Effector memory CD8-positive, alpha-beta T cell (primary cell): ENCODE measurements around the gene EMC10.
"Not testable (repeated sequence)": the region's sequence is repeated elsewhere in the genome, so short reads cannot be mapped to it uniquely, and the experiment has no call there.

Experiments used
- ATAC-seq: fragments of 150-1000 bp; cut with Tn5 transposase; replicated peaks from 2 replicates; pipeline ENCODE4 v1.10.0; 2021; ENCODE audit warnings: mild to moderate bottlenecking, moderate library complexity
- DNase-seq, 3 experiments: peaks; one replicate each; pipeline ENCODE4 v3.0.0; 2021
- H3K27ac Mint-ChIP-seq, 2 donors: one replicate each; pipeline ENCODE4 v1.8.0; 2022; ENCODE audit warnings: mild to moderate bottlenecking in 2 of 2, mixed read lengths in 2 of 2, moderate library complexity in 2 of 2
- H3K27me3 Mint-ChIP-seq, 2 donors: one replicate each; pipeline ENCODE4 v1.8.0; 2022; ENCODE audit warnings: mixed read lengths in 2 of 2
- H3K36me3 Mint-ChIP-seq: one replicate; pipeline ENCODE4 v1.8.0; 2022; ENCODE audit warnings: mild to moderate bottlenecking, moderate library complexity, mixed read lengths; ENCODE audit not compliant: insufficient read depth
- H3K4me1 Mint-ChIP-seq, 2 donors: one replicate each; pipeline ENCODE4 v1.8.0; 2022; ENCODE audit warnings: low read depth in 2 of 2, mixed read lengths in 2 of 2
- H3K4me3 Mint-ChIP-seq, 2 donors: one replicate each; pipeline ENCODE4 v1.8.0; 2022; ENCODE audit warnings: mild to moderate bottlenecking in 2 of 2, mixed read lengths in 2 of 2, moderate library complexity in 2 of 2
- H3K9me3 Mint-ChIP-seq, 2 donors: one replicate each; pipeline ENCODE4 v1.8.0; 2022; ENCODE audit warnings: mixed read lengths in 2 of 2

The EMC10 gene

DNA sequence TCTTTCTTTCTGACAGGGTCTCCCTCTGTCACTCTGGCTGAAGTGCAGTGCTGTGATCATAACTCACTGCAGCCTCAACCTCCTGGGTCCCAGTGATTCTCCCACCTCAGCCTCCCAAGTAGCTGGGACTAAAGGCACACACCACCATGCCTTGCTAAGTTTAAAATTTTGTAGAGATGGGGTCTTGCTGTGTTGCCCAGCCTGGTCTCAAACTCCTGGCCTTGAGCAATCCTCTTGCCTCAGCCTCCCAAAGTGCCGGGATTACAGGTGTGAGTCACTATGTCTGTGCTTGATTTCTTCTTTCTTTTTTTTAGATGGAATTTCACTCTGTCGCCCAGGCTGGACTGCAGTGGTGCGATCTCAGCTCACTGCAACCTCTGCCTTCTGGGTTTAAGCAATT is 51.7 kb downstream of the EMC10 start:
- H3K27ac Mint-ChIP-seq, H3K4me1 Mint-ChIP-seq, H3K4me3 Mint-ChIP-seq, H3K9me3 Mint-ChIP-seq, H3K36me3 Mint-ChIP-seq, ATAC-seq, DNase-seq: not testable (repeated sequence)
- peaks cover 30 to 51% of the 10 kb centered on the region in 2 donors for H3K27me3 Mint-ChIP-seq

DNA sequence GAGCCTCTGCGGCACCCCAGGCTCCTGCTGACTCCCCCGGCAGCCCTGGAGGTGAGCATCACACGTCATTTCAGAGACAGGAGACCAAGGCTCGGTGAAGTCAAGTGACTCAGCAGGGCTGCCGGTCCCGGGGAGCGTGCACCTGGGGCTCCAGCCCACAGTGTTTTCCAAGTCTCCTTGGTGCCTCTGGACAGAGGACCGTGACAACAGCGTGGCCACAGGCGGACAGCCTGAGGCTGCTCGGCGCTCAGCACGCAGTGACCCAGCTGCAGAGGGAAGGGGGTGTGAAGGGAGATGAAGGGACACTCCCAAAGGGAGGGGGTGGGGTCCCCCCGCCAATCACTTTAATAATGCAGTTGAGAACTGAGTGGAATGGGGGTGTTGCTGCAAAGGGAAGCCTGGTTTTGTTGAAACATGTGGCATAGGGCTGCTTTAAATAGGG is 54.9 kb downstream of the EMC10 start:
- Mint-ChIP-seq H3K36me3 (peaks cover 3% of the 10 kb centered on the region), H3K4me1 (no peaks in the 10 kb centered on the region), H3K27me3 (peaks cover 35 to 53% of the 10 kb centered on the region in 2 donors), H3K4me3 (no peak overlapping the region), H3K9me3 (peaks cover 7 to 16% of the 10 kb centered on the region in 2 donors), H3K27ac (no peak overlapping the region)
- no peak for DNase-seq
- ATAC-seq, result no peak

DNA sequence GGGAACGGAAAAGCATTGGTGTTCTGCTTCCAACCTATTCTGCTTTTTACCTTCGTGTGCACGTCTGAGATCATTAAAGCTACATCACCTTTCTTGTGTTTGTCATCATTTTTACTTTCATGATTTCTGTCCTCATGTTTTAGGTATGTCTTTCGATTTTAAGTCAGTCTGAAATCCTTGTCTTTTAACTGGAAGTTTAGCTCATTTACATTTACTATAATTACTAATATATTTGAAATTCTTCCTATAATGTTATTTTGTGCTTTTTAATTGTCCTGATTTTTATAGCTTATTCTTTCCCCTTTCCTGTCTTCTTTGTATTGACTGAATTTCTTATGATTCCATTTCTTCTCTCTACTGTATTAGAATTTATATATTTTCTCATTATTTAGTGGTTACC is 56.6 kb downstream of the EMC10 start:
- Mint-ChIP-seq H3K27ac (no peak overlapping the region), H3K4me1 (no peaks in the 10 kb centered on the region), H3K9me3 (peaks cover 7 to 16% of the 10 kb centered on the region in 2 donors), H3K4me3 (no peak overlapping the region), H3K36me3 (no peaks in the 10 kb centered on the region), H3K27me3 (peaks cover 44 to 69% of the 10 kb centered on the region in 2 donors)
- ATAC-seq (no peak), DNase-seq (no peak)

DNA sequence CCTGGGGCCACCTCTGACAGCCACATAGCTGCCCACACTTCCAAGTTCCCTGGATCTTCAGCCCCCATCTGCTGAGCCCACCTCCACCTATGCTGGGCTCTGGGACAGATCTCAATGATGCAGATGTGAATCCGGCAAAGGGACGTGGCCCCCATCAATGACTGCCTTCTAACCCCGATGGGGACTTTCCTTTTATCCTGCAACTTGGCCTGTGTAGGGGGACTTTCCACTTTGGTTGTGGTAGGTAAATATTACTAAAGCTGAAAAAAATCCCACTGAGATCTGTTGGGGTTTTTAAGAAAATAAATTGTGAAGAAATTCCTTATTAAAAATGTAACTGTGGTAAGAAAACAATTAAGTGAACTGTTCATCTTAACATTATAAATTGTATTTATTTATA is 58.2 kb downstream of the EMC10 start:
- Mint-ChIP-seq H3K27ac (no peak overlapping the region), H3K27me3 (peaks cover 48 to 58% of the 10 kb centered on the region in 2 donors), H3K36me3 (no peaks in the 10 kb centered on the region), H3K4me1 (no peaks in the 10 kb centered on the region), H3K9me3 (peaks cover 7 to 16% of the 10 kb centered on the region in 2 donors), H3K4me3 (no peak overlapping the region)
- DNase-seq (no peak), ATAC-seq (no peak)

DNA sequence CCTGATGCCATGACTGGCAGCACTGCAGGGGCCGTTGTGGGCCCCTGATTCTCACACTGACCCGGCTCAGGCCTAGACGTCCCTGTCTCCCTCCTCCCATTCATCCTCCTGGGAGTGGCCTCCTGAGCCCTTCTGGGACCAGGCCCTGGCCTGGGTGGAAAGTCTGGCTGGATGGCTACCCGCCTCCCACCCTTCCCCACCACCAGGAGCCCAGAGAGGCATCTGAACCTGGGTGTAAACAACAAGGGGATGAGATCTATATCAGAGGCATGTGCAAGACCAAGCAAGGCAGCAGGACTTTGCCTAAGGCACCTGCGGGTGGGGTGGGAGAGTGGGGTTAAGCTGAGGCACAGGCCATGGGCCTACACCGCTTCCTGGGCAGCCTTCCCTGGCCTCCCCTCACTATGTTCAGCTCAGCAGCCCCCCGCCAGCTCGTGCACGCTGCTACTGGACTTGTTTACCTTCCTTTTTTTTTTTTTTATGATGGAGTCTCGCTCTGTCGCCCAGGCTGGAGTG is 59.4 kb downstream of the EMC10 start:
- H3K4me1 Mint-ChIP-seq, result no peaks in the 10 kb centered on the region
- H3K9me3 Mint-ChIP-seq, result peaks cover 7 to 16% of the 10 kb centered on the region in 2 donors
- no peaks in the 10 kb centered on the region for H3K36me3 Mint-ChIP-seq
- DNase-seq (no peak), ATAC-seq (no peak)
- H3K27ac Mint-ChIP-seq, result no peak overlapping the region
- no peak overlapping the region for H3K4me3 Mint-ChIP-seq
- H3K27me3 Mint-ChIP-seq, result peaks cover 39 to 47% of the 10 kb centered on the region in 2 donors

DNA sequence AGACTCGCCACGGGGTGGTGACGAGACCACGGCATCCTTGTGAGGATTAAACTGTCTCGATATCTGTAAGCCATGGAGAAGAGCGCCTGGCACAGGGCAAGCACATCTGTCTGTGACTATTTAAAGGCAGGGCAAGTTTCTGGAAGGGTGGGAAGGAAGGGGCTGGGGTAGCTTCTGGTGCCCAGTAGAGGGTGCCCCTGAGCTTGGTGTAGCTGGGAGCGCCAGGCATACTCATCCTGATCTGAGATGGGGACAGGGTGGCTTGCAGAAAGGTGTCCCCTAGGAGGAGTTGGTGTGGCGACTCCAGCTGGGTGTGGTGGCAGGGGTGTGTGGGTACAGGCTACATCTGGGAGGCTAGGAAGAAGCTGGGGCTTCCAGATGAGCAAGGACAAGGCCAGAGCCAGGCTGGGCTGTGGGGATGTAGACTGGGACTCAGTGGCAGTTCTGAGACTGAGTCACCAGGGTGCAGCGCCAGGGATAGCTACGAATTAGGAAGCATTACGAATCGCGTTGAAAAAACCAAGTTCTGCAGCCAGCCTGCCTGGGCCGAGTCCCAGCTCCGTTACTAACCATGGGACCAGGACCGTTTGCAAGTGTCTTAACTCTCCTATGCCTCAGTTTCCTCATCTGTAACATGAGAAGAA is 60.5 kb downstream of the EMC10 start:
- H3K27me3 Mint-ChIP-seq, result peaks cover 34 to 40% of the 10 kb centered on the region in 2 donors
- H3K9me3 Mint-ChIP-seq, result peaks cover 7 to 16% of the 10 kb centered on the region in 2 donors
- H3K4me1 Mint-ChIP-seq, result no peaks in the 10 kb centered on the region
- H3K36me3 Mint-ChIP-seq, result no peaks in the 10 kb centered on the region
- H3K4me3 Mint-ChIP-seq, result no peak overlapping the region
- ATAC-seq (no peak), DNase-seq (no peak)
- no peak overlapping the region for H3K27ac Mint-ChIP-seq

DNA sequence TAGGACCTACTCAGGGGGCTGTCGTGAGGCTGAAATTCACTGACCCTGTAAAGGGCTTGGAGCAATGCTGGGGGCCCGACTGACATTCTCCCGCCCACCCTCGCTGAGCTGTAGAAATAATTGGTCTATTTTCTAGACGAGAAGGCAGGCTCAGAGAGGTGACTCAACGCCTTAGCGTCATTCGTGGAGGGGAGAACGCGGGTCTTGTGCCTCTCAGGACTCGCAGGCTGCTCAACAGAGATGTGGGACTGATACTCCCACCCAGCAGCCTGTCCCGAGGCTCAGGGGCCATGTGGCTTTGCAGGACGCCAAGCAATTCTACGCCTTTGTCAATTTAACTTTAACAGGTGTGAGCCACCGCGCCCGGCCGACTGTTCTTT is 61.0 kb downstream of the EMC10 start:
- H3K9me3 Mint-ChIP-seq, result peaks cover 7 to 13% of the 10 kb centered on the region in 2 donors
- ATAC-seq, result no peak
- H3K4me3 Mint-ChIP-seq, result no peak overlapping the region

DNA sequence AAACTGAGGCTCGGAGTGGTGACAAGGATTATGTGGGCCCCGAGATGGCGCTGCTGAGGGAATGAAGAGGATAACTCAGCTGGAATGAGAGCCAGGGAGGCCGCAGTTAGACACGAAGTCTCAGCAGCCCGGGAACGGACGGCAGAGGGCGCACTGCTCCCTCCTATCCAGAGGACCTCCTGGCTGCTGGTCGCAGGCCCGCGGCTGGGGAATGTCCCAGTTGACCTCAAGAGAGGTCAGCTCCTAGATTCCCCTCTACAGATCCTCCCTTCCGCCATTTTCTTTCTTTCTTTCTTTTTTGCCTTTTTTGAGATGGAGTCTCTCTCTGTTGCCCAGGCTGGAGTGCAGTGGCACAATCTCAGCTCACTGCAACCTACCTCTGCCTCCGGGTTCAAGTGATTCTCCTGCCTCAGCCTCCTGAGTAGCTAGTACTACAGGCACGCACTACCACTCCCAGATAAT is 61.5 kb downstream of the EMC10 start:
- ATAC-seq (peak; percentile 33), DNase-seq (peak; percentile 32 to 51 (median 50))
- H3K36me3 Mint-ChIP-seq, result no peaks in the 10 kb centered on the region
- peaks cover 5 to 8% of the 10 kb centered on the region in 2 donors for H3K9me3 Mint-ChIP-seq
- no peaks in the 10 kb centered on the region for H3K4me1 Mint-ChIP-seq
- no peak overlapping the region for H3K4me3 Mint-ChIP-seq
- H3K27me3 Mint-ChIP-seq, result peaks cover 26 to 36% of the 10 kb centered on the region in 2 donors
- no peak overlapping the region for H3K27ac Mint-ChIP-seq

More for the DNA sequence above, 61.0 kb downstream of the EMC10 start:
- no peaks in the 10 kb centered on the region for H3K4me1 Mint-ChIP-seq
- H3K27me3 Mint-ChIP-seq, result peaks cover 31 to 40% of the 10 kb centered on the region in 2 donors
- DNase-seq, result no peak
- H3K27ac Mint-ChIP-seq, result no peak overlapping the region
- no peaks in the 10 kb centered on the region for H3K36me3 Mint-ChIP-seq
